SK-N-MC (cell line): ENCODE data around the gene PFKFB3.
A peak's percentile ranks its signal among the peaks of the same experiment; 100 is the strongest.

Source experiments
- EZH2 ChIP-seq: fragments of 200-600 bp; sonication (generic); IDR thresholded peaks from one replicate; pipeline ENCODE4 v1.6.1; 2017; ENCODE audit warnings: antibody characterized with exemption
- FOXP2 ChIP-seq: optimal IDR thresholded peaks from 2 replicates; pipeline ENCODE3; 2011; ENCODE audit warnings: mild to moderate bottlenecking, moderate library complexity; ENCODE audit not compliant: insufficient read depth; ENCODE audit errors: extremely low read length, control extremely low read depth
- POLR2AphosphoS5 ChIP-seq: IDR thresholded peaks from 2 replicates; pipeline ENCODE4 v1.6.1; 2012; ENCODE audit warnings: mild to moderate bottlenecking, low read depth, low read length, borderline replicate concordance

GRCh38 chr10:6275022-6275997, 72.6 kb downstream of the PFKFB3 start:
- TF ChIP-seq EZH2 (no peak), POLR2AphosphoS5 (0 out of 2 replicates have a peak, but pooled peaks have one; percentile 23), FOXP2 (no peak)
